Measurements from ENCODE around the gene SAMD13.

SAMD13 gene

DNA sequence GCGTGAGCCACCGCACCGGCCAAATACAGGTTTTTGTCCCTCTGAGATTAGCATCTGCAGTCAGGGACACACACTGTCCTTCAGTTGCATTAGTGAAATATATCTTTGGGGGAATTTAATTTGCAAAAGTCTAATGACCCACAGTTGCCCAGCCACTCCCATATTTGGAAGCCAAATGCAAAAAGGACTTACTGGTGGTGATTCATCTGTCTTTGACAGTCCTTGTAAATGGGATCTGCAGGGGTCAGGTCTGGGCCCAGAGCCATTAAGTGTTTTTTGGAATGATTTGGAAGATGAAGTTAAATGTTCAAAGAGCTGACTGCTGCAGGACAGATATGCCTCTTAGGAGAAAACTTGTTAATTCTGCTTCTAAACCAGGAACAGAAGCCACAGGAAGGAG is 52.2 kb downstream of the SAMD13 start:
- no peak overlapping the region for H3K4me3 Mint-ChIP-seq
- H3K36me3 Mint-ChIP-seq (ENCODE audit: low read depth) = no peaks in the 10 kb centered on the region
- no peaks in the 10 kb centered on the region for H3K27me3 Mint-ChIP-seq (ENCODE audit: low read depth, poor library complexity)
- TF ChIP-seq, protein P1, sequence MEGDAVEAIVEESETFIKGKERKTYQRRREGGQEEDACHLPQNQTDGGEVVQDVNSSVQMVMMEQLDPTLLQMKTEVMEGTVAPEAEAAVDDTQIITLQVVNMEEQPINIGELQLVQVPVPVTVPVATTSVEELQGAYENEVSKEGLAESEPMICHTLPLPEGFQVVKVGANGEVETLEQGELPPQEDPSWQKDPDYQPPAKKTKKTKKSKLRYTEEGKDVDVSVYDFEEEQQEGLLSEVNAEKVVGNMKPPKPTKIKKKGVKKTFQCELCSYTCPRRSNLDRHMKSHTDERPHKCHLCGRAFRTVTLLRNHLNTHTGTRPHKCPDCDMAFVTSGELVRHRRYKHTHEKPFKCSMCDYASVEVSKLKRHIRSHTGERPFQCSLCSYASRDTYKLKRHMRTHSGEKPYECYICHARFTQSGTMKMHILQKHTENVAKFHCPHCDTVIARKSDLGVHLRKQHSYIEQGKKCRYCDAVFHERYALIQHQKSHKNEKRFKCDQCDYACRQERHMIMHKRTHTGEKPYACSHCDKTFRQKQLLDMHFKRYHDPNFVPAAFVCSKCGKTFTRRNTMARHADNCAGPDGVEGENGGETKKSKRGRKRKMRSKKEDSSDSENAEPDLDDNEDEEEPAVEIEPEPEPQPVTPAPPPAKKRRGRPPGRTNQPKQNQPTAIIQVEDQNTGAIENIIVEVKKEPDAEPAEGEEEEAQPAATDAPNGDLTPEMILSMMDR (IDR thresholded peaks at IDR 0.05) = no peak
- H3K4me1 Mint-ChIP-seq = peaks cover 26% of the 10 kb centered on the region
- no peak overlapping the region for H3K27ac Mint-ChIP-seq
- H3K9me3 Mint-ChIP-seq = no peaks in the 10 kb centered on the region
- DNase-seq = no peak

DNA sequence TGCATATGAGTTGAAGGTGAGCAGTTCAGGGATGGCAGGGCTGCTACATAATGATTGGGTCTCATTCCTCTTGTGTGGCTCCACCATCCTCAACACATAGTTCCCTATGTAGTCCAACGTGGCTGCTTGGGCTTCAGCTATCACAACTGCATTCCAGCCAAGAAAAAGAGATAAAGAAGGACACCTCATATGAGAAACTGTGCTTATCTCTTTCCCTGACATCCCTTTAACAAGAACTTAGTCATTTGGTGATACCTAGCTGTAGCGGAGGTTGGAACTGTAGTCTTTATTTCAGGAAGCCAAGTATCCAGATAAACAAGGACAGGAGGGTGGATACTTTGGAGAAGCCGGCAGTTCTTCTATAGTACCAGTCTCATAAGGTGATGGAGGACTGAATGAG is 54.0 kb downstream of the SAMD13 start:
- TF ChIP-seq, protein P1 (IDR thresholded peaks at IDR 0.05) = no peak
- H3K4me1 Mint-ChIP-seq = peaks cover 23% of the 10 kb centered on the region
- no peak overlapping the region for H3K4me3 Mint-ChIP-seq
- no peak for DNase-seq
- no peaks in the 10 kb centered on the region for H3K27me3 Mint-ChIP-seq (ENCODE audit: low read depth, poor library complexity)
- H3K9me3 Mint-ChIP-seq = no peaks in the 10 kb centered on the region
- no peaks in the 10 kb centered on the region for H3K36me3 Mint-ChIP-seq (ENCODE audit: low read depth)
- H3K27ac Mint-ChIP-seq = no peak overlapping the region

DNA sequence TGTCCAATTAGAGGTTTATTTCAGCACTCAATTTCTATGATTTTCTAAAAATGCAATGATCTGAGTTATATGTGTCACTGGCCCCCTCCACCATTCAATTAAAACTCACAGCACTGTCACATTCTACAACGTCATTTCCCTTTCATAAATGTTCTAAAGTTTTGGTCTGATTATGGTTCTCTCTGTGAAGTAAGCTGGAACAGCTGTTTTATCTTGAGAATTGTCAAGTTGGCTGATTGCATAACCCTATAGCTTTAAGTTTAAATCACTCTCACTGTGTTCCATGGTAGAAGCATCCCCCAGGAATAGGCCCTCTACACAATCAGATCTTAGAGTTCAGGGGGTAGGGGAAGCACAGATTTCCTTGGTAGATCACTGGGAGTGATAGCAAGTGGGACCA is 55.4 kb downstream of the SAMD13 start:
- H3K27me3 Mint-ChIP-seq (ENCODE audit: low read depth, poor library complexity) = no peaks in the 10 kb centered on the region
- TF ChIP-seq, protein P1 (IDR thresholded peaks at IDR 0.05) = no peak
- no peaks in the 10 kb centered on the region for H3K36me3 Mint-ChIP-seq (ENCODE audit: low read depth)
- H3K4me1 Mint-ChIP-seq = peaks cover 15% of the 10 kb centered on the region
- H3K9me3 Mint-ChIP-seq = no peaks in the 10 kb centered on the region
- H3K4me3 Mint-ChIP-seq = no peak overlapping the region
- DNase-seq = no peak
- no peak overlapping the region for H3K27ac Mint-ChIP-seq

DNA sequence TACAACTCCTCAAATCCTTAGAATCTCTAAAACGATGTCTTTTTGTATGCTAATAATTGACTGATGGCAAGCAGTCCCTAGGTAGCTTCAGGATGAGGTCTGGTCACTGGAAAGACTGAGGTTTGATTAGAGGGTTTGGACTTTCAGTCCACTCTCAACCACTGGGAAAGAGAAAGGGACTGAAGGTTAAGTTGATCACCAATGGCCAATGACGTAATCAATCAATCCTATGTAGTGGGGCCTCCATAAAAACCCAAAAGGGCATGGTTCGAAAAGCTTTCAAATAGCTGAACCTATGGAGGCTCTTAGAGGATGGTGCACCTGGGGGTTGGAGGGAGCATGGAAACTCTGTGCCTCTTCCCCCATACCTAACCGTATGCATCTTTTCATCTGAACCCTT is 57.2 kb downstream of the SAMD13 start:
- no peaks in the 10 kb centered on the region for H3K27me3 Mint-ChIP-seq (ENCODE audit: low read depth, poor library complexity)
- DNase-seq = no peak
- no peaks in the 10 kb centered on the region for H3K36me3 Mint-ChIP-seq (ENCODE audit: low read depth)
- H3K4me1 Mint-ChIP-seq = peaks cover 3% of the 10 kb centered on the region
- no peak overlapping the region for H3K27ac Mint-ChIP-seq
- TF ChIP-seq, protein P1 (IDR thresholded peaks at IDR 0.05) = no peak
- H3K4me3 Mint-ChIP-seq = no peak overlapping the region
- H3K9me3 Mint-ChIP-seq = no peaks in the 10 kb centered on the region

DNA sequence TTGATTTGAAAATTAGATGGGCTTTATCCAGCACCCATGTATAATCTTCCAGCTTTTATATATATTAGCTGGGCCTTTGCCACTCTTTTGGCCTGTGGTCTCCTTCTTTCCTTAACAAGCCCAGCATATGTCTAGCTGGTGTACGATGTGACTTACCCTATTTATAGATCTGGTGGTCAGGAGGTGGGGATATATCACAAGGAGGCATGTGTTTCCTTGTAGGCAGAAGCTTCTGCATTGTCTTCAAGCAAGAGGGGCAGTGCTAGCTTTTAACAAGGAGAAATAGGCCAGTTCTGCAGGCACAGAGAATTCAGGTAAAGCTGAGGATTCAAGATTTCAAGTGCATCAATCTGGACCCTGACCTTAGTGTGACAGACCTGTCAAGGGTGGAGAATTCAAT is 58.8 kb downstream of the SAMD13 start:
- no peaks in the 10 kb centered on the region for H3K27me3 Mint-ChIP-seq (ENCODE audit: low read depth, poor library complexity)
- H3K27ac Mint-ChIP-seq = no peak overlapping the region
- no peaks in the 10 kb centered on the region for H3K4me1 Mint-ChIP-seq
- H3K4me3 Mint-ChIP-seq = no peak overlapping the region
- DNase-seq = no peak
- no peaks in the 10 kb centered on the region for H3K36me3 Mint-ChIP-seq (ENCODE audit: low read depth)
- H3K9me3 Mint-ChIP-seq = no peaks in the 10 kb centered on the region
- TF ChIP-seq, protein P1 (IDR thresholded peaks at IDR 0.05) = no peak

DNA sequence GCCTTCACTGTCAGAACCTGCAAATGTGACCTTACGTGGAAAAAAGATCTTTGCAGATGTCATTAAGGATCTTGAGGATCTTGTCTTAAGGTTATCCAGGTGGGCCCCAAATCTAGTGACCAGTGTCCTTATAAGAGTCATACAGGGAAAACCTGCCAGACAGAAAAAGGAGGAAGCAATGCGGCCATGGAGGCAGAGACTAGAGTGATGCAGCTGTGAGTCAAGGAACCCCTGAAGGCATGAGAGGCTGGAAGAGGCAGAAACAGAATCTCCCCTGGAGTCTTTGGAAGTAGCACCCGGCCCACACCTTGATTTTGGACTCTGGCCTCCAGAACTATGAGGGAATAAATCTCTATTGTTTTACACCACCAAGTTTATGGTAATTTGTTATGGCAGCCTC is 60.3 kb downstream of the SAMD13 start:
- DNase-seq = no peak
- H3K9me3 Mint-ChIP-seq = no peaks in the 10 kb centered on the region
- no peak overlapping the region for H3K27ac Mint-ChIP-seq
- H3K27me3 Mint-ChIP-seq (ENCODE audit: low read depth, poor library complexity) = no peaks in the 10 kb centered on the region
- no peak overlapping the region for H3K4me3 Mint-ChIP-seq
- peaks cover 5% of the 10 kb centered on the region for H3K4me1 Mint-ChIP-seq
- no peaks in the 10 kb centered on the region for H3K36me3 Mint-ChIP-seq (ENCODE audit: low read depth)
- TF ChIP-seq, protein P1 (IDR thresholded peaks at IDR 0.05) = no peak

Data from nephron progenitor cell (in vitro differentiated cells).